Pancreas (tissue), 10 donors: ENCODE results near the gene AKT1. TPM values are rescaled to one million over a fixed set of nuclear protein-coding genes. Genes with fewer than 3 reads are reported as not detected.
A peak's percentile ranks its signal among the peaks of the same experiment; 100 is the strongest.

Source experiments
- ATAC-seq, 4 donors: fragments of 200-7000 bp; cut with Tn5 transposase; one replicate each; pipeline versions ENCODE4 v1.8.0 to v1.9.1; 2020; ENCODE audit warnings: mild to moderate bottlenecking in 4 of 4, moderate library complexity in 4 of 4
- DNase-seq, 6 donors: peaks; one replicate each; pipeline ENCODE4 v3.0.0-alpha.2; 2020
- FAIRE-seq: peaks from 2 replicates; lab custom pipeline; 2012; peaks lifted over from hg19 to GRCh38; lab: Jason Lieb, UNC
- H3K27ac ChIP-seq, 4 donors: fragments of 200-600 bp; sonication (generic); 1 replicate in 3 of 4; 2 replicates in 1 of 4; pipeline versions ENCODE4 v1.5.0 to v1.8.0; 2020
- H3K27me3 ChIP-seq, 4 donors: fragments of 200-600 bp; one replicate each; pipeline ENCODE4 v1.8.0; 2021
- H3K36me3 ChIP-seq, 3 donors: fragments of 200-600 bp; sonication (generic) in 1 of 3; one replicate each; pipeline versions ENCODE4 v1.5.0 to v1.8.0; 2020 to 2021
- H3K4me1 ChIP-seq, 3 donors: fragments of 200-600 bp; one replicate each; pipeline ENCODE4 v1.8.0; 2021
- H3K4me3 ChIP-seq, 4 donors: fragments of 200-600 bp; sonication (generic) in 2 of 4; one replicate each; pipeline versions ENCODE4 v1.5.0 to v1.8.0; 2020 to 2021
- H3K9me3 ChIP-seq, 4 donors: fragments of 200-600 bp; one replicate each; pipeline ENCODE4 v1.8.0; 2021
- WGBS, 2 donors: extraction: QIAGEN DNeasy Blood & Tissue Kit; methylation state at CpG; one replicate each; pipeline ENCODE4 v1.1.7; 2013; 5-methylcytosine and 5-hydroxymethylcytosine counted together
- intact Hi-C, 3 donors: fragments of 100-400 bp; cut with DNase I; formaldehyde crosslinking; loops; one replicate each; pipeline versions ENCODE4 v1.11.1 to v1.14.2; 2022
- polyA plus RNA-seq, 2 donors: library from polyadenylated mRNA; stranded (reverse); fragments of 200-250 nt; gene quantifications; one replicate each; pipeline ENCODE4 v1.2.3, GENCODE V29; 2013
- total RNA-seq, 6 donors: library from RNA; stranded (reverse); fragmentation: NEBNext Ultra II Directional in 4 of 6; extraction: Animal tissue kit (Norgen Biotek cat#: 25700) in 4 of 6; gene quantifications; one replicate each; pipeline versions ENCODE4 v1.2.1 to v1.2.4, GENCODE V29; 2021 to 2023
- TF ChIP-seq, protein P1 (sequence below), 4 donors: fragments of 200-600 bp; sonication (generic) in 3 of 4; IDR thresholded peaks; one replicate each; pipeline versions ENCODE4 v1.5.0 to v1.8.0; 2021; ENCODE audit warnings: antibody characterized with exemption in 4 of 4
- donor health status: healthy with polysubstance abuse.
- donor health status: DM: no; HTN: no; CAD: no; lungs with moderate emphysema.
- donor health status: DM: no; HTN: no; CAD: no.
- donor health status: control.
- donor health status: control.
- donor health status: Bipolar disorder and iron deficiency.
- donor health status: DM: yes; HTN: yes; CAD: no.
- donor health status: DM: no; HTN: no; CAD: no.
- donor health status: DM: no; HTN: no; CAD: no.
- donor health status: DM: yes; HTN: yes; CAD: no.

Gene AKT1
- total and polyA plus RNA-seq, 8 donors = 70.0 to 106 (median 84.6) TPM

- intact Hi-C loops = no loop called here
- TF ChIP-seq, protein P1, sequence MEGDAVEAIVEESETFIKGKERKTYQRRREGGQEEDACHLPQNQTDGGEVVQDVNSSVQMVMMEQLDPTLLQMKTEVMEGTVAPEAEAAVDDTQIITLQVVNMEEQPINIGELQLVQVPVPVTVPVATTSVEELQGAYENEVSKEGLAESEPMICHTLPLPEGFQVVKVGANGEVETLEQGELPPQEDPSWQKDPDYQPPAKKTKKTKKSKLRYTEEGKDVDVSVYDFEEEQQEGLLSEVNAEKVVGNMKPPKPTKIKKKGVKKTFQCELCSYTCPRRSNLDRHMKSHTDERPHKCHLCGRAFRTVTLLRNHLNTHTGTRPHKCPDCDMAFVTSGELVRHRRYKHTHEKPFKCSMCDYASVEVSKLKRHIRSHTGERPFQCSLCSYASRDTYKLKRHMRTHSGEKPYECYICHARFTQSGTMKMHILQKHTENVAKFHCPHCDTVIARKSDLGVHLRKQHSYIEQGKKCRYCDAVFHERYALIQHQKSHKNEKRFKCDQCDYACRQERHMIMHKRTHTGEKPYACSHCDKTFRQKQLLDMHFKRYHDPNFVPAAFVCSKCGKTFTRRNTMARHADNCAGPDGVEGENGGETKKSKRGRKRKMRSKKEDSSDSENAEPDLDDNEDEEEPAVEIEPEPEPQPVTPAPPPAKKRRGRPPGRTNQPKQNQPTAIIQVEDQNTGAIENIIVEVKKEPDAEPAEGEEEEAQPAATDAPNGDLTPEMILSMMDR (IDR thresholded peaks at IDR 0.05) = no peak
- Histone ChIP-seq H3K9me3 (no peaks in the 10 kb centered on the region), H3K27ac (no peak overlapping the region), H3K36me3 (no peaks in the 10 kb centered on the region), H3K4me3 (no peak overlapping the region), H3K27me3 (no peaks in the 10 kb centered on the region), H3K4me1 (no peaks in the 10 kb centered on the region)
- ATAC-seq (no peak), DNase-seq (peak in 1 of 6 donors; percentile 22), FAIRE-seq (no peak)
- WGBS, 2 donors = 94 to 97% methylated on average over 17 of the region's 17 CpGs
These were observed 66.9 kb downstream of the AKT1 start for GRCh38 chr14:104728631-104729030.

DNA sequence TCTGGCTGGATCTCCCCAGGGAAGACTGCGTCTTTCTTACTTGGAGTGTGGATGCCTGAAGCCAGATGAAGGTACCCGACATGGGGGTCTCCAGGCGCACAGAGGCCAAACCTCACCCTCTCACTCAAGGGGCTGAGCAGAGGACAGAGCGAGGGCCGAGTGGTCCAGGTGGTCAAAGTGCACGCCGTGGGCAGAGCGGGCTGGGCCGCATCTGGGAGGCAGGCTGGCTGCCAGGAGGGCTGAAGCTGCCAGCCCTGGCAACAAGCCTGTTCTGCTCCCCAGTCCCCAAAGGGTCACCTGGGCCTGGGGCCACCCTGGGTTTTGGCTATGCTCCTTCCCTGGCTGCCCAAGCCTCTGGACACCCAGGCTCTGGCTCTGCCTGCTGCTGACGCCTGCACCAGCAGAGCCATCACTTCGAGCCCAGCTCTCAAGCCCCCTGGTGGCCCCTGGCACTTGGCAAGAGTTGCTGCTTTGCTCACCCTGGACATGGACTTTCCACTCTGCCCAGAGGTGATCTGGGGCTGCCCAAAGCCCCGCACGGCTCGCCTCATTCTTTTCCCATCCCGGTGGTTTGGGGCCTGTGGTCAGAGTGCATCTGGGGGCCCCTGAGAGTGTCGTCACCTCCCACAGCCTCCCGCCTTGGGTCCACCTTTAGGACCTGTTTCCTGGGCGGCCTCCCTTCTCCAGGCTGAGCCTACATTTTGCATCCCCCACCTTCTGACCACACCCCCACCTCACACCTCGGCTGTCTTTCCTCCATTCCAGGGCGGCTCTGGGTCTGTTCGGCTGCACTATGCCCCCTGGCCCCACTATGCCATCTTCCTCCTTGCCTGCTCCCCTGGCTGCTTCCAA, 68.7 kb downstream of the AKT1 start:
- ATAC-seq = no peak
- Histone ChIP-seq H3K4me1 (peaks cover 0 to 3% (median 0%) of the 10 kb centered on the region in 3 donors), H3K4me3 (no peak overlapping the region), H3K9me3 (no peaks in the 10 kb centered on the region), H3K27me3 (no peaks in the 10 kb centered on the region), H3K27ac (no peak overlapping the region), H3K36me3 (no peaks in the 10 kb centered on the region)
- intact Hi-C loops = no loop called here
- WGBS, 2 donors = 64 to 70% methylated on average over 18 to 21 of the region's 21 CpGs
- TF ChIP-seq, protein P1 (IDR thresholded peaks at IDR 0.05) = no peak
- no peak for FAIRE-seq
- peak in 1 of 6 donors; percentile 45 for DNase-seq

DNA sequence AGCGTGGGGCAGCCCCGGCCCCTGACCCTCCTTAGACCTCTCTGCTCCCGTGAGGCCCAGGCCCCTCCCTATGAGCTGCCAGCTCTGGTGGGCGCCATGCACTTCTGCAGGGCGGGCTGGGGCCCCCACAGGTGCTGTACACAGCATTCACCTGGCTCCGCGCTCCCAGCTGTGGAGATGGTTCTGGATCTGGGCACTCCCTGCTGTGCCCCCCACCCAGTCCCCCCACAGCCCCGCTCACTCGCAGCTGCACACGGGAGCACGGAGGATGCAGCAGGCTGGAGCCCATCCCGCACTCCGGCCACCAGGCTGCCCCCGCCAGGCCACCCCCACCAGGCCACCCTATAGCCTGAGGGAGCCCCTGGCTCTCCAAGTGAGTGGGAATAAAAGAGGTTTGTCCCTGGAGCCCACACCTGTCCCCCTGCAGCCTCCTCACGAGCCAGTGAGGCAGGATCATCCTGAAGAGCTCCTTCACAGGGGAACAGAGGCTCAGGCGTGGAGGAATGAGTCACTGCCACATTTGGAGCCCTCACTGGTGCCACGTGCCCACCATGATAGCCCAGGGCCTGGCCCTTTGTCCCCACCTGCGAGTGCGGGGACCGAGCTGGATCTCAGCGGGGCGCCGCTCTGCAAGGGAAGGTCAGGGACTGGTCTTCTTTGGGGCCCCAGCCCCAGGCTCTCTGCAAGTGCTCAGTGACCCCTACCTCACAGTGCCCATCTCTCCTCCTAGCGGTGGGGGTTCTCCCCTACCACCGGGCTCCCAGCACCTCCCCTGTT, 69.6 kb downstream of the AKT1 start:
- DNase-seq (peak in 1 of 6 donors; percentile 33), ATAC-seq (no peak), FAIRE-seq (no peak)
- no peaks in the 10 kb centered on the region for H3K27me3 ChIP-seq
- H3K27ac ChIP-seq = no peak overlapping the region
- no peak overlapping the region for H3K4me3 ChIP-seq
- 86% methylated on average over 24 to 25 of the region's 25 CpGs for WGBS, 2 donors
- TF ChIP-seq, protein P1 (IDR thresholded peaks at IDR 0.05) = no peak
- H3K9me3 ChIP-seq = no peaks in the 10 kb centered on the region
- H3K4me1 ChIP-seq = peaks cover 0 to 3% (median 0%) of the 10 kb centered on the region in 3 donors
- intact Hi-C loops = no loop called here
- no peaks in the 10 kb centered on the region for H3K36me3 ChIP-seq

DNA sequence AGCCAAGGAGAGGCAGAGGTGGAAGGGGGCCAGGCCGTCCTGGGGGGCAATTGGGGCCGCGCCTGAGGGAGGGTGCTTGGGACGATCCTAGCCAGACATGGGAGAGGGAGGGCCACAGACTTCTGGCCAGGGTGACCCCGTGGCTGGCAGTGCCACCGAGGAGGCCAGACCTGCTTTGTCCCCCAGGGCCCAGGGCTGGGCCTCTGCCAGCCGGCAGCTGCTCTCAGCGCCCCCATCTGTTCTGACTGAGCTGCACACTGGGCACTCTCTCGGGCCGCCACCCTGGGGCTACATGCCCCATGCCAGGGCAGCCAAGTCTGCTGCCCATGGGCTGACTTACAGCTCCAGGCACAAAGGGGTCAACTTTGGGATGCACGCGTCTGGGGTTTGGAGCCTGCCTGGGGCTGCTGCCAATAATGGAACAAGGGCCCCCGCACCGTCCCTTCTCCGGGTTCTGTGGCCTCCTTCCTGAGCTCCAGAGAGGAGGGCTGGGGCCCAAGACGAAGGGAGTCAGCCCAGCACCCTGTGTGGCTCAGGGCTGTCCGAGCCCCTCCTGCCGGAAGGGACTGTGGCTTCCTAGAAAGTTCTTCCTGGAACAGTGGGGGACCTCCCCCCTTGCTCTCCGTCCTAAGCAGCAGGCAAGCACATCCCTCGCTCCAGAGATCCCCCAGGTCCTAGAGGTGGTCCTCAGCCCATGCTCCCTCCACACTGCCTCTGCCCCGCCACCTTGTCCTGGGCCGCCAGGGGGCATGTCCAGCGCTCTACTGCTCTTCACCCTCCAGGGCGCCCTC, 70.4 kb downstream of the AKT1 start:
- FAIRE-seq (no peak), DNase-seq (peak in 1 of 6 donors; percentile 34)
- H3K4me1 ChIP-seq = peaks cover 0 to 3% (median 0%) of the 10 kb centered on the region in 3 donors

More for the DNA sequence above, 70.4 kb downstream of the AKT1 start:
- intact Hi-C loops = no loop called here
- ATAC-seq = peak; percentile 5 to 28 (median 12)
- WGBS, 2 donors = 57% methylated on average over 24 of the region's 24 CpGs
- Histone ChIP-seq H3K36me3 (no peaks in the 10 kb centered on the region), H3K9me3 (no peaks in the 10 kb centered on the region), H3K27me3 (no peaks in the 10 kb centered on the region), H3K27ac (no peak overlapping the region), H3K4me3 (peak overlapping the region in 2 of 4 donors; percentile 80 to 84)
- TF ChIP-seq, protein P1 (IDR thresholded peaks at IDR 0.05) = no peak
